Stimulated activated CD8-positive, alpha-beta memory T cell treated with anti-CD3 and anti-CD28 coated beads, Interleukin-15, amount 100 ng/mL, for 1 hour (primary cell): ENCODE measurements around the gene CSTA.

Experiments used
- DNase-seq: peaks from one replicate; pipeline ENCODE4 v3.0.0-alpha.2; 2020; ENCODE audit warnings: low read depth

Gene CSTA

GRCh38 chr3:122382888-122383666, 58.0 kb downstream of the CSTA start, which contains the start of gene MIX23:
Gene MIX23 (minus strand): TSS chr3:122383231. CDS start chr3:122383224, 7 bp downstream.
- DNase-seq: peak; percentile 68

- peak; percentile 80 for DNase-seq
Measured at GRCh38 chr3:122383771-122384697, 59.0 kb downstream of the CSTA start, which contains the start of gene FAM162A. Gene FAM162A (plus strand): TSS chr3:122384182. CDS start chr3:122384266, 84 bp downstream.

- DNase-seq: no peak
Measured at GRCh38 chr3:122387709-122388108, 62.7 kb downstream of the CSTA start.

- no peak for DNase-seq
Measured at GRCh38 chr3:122389197-122389596, 64.1 kb downstream of the CSTA start.

GRCh38 chr3:122389892-122390291, 64.8 kb downstream of the CSTA start:
- no peak for DNase-seq

GRCh38 chr3:122390665-122391064, 65.6 kb downstream of the CSTA start:
- no peak for DNase-seq
